ENCODE data around the gene NKIRAS1.

NKIRAS1 gene

GRCh38 chr3:23960649-23961048 is 43.9 kb upstream of the NKIRAS1 start:
- CTCF ChIA-PET = interaction anchor here (0.7 kb wide), 1 partner anchor 205 kb away, joined by 4 read pairs; no protein-coding TSS in a partner anchor
- no peaks in the 10 kb centered on the region; the same call in 1 of the 2 replicates for H3K4me1 ChIP-seq (ENCODE audit: control insufficient read depth, insufficient read depth, low read length)
- no peak for TF ChIP-seq ZNF639 (tag by site-specific recombination; IDR thresholded peaks at IDR 0.05)
- no peak for TF ChIP-seq ZNF23 (tag by site-specific recombination; IDR thresholded peaks at IDR 0.05; ENCODE audit: borderline replicate concordance)
- no peak for TF ChIP-seq ZNF596 (tag by site-specific recombination; IDR thresholded peaks at IDR 0.05)
- no peak for TF ChIP-seq MYNN (tag by site-specific recombination; IDR thresholded peaks at IDR 0.05; ENCODE audit: borderline replicate concordance)
- no peak for TF ChIP-seq HOXA7 (CRISPR knock-in tag; IDR thresholded peaks at IDR 0.05; ENCODE audit: borderline replicate concordance)
- peak; percentile 83 for TF ChIP-seq OVOL3 (tag by site-specific recombination; IDR thresholded peaks at IDR 0.05)
- no peak for TF ChIP-seq ZSCAN23 (tag by site-specific recombination; IDR thresholded peaks at IDR 0.05)
- TF ChIP-seq ZNF366 (tag by site-specific recombination; conservative IDR thresholded peaks at IDR 0.05) = 0 out of 2 replicates have a peak, but pooled peaks have one; percentile 34
- TF ChIP-seq ZNF658 (tag by site-specific recombination; IDR thresholded peaks at IDR 0.05) = no peak
- TF ChIP-seq WT1 (tag by site-specific recombination; IDR thresholded peaks at IDR 0.05) = peak; percentile 100
- no peak for TF ChIP-seq ZNF692 (tag by site-specific recombination; IDR thresholded peaks at IDR 0.05)
- TF ChIP-seq ZFP3 (tag by site-specific recombination; IDR thresholded peaks at IDR 0.05; ENCODE audit: low read depth) = no peak
- no peak for TF ChIP-seq ZNF830 (tag by site-specific recombination; IDR thresholded peaks at IDR 0.05; ENCODE audit: low read depth)
- TF ChIP-seq BCL6B (tag by site-specific recombination; IDR thresholded peaks at IDR 0.05) = no peak
- no peak for TF ChIP-seq ZNF362 (tag by site-specific recombination; IDR thresholded peaks at IDR 0.05)
- TF ChIP-seq SALL2 (tag by site-specific recombination; IDR thresholded peaks at IDR 0.05; ENCODE audit: borderline replicate concordance) = no peak
- TF ChIP-seq ZNF391 (tag by site-specific recombination; IDR thresholded peaks at IDR 0.05; ENCODE audit: borderline replicate concordance, low read depth) = no peak
- no peak for TF ChIP-seq KLF8 (tag by site-specific recombination; IDR thresholded peaks at IDR 0.05)
- TF ChIP-seq ZNF558 (tag by site-specific recombination; IDR thresholded peaks at IDR 0.05) = no peak
- TF ChIP-seq ZNF561 (tag by site-specific recombination; IDR thresholded peaks at IDR 0.05; ENCODE audit: borderline replicate concordance) = no peak
- no peak for TF ChIP-seq ZBTB8A (tag by site-specific recombination; IDR thresholded peaks at IDR 0.05)
- peak; percentile 69 for TF ChIP-seq ZEB2 (tag by site-specific recombination; IDR thresholded peaks at IDR 0.05)
- TF ChIP-seq ZXDB (tag by site-specific recombination; IDR thresholded peaks at IDR 0.05) = peak; percentile 39; the same call in 1 of the 2 replicates
- TF ChIP-seq KLF1 (tag by site-specific recombination; IDR thresholded peaks at IDR 0.05) = 0 out of 2 replicates have a peak, but pooled peaks have one; percentile 13
- TF ChIP-seq ZFP41 (tag by site-specific recombination; IDR thresholded peaks at IDR 0.05; ENCODE audit: borderline replicate concordance) = no peak
- no peak for TF ChIP-seq ZBTB20 (tag by site-specific recombination; IDR thresholded peaks at IDR 0.05)
- no peak for TF ChIP-seq ZNF19 (tag by site-specific recombination; IDR thresholded peaks at IDR 0.05; ENCODE audit: low read depth)
- TF ChIP-seq ZNF777 (tag by site-specific recombination; IDR thresholded peaks at IDR 0.05; ENCODE audit: borderline replicate concordance) = no peak
- TF ChIP-seq SP7 (tag by site-specific recombination; IDR thresholded peaks at IDR 0.05) = peak; percentile 78
- TF ChIP-seq ZNF707 (tag by site-specific recombination; IDR thresholded peaks at IDR 0.05) = no peak
- TF ChIP-seq PRDM4 (tag by site-specific recombination; IDR thresholded peaks at IDR 0.05) = 0 out of 2 replicates have a peak, but pooled peaks have one; percentile 36

More at GRCh38 chr3:23960649-23961048, 43.9 kb upstream of the NKIRAS1 start:
- Histone ChIP-seq H3K27ac (ENCODE audit: extremely low read depth, low read depth, low read length) (no peak overlapping the region), H3K9me3 (ENCODE audit: control insufficient read depth, insufficient read depth, low read depth, low read length) (no peaks in the 10 kb centered on the region), H3K4me3 (ENCODE audit: low read depth, low read length) (no peak overlapping the region), H3K36me3 (ENCODE audit: control insufficient read depth in 2 of 2, insufficient read depth in 1 of 2, low read length in 2 of 2) (peaks cover 15 to 45% of the 10 kb centered on the region in 2 experiments; a peak in 2 of 3 replicates)
- POLR2A ChIA-PET = interaction anchor here (0.7 to 0.8 kb wide), 2 partner anchors 17 to 44 kb away, joined by 3 to 5 read pairs; partner anchors contain the start of genes NKIRAS1 and RPL15
